Esophagus squamous epithelium (tissue), 5 donors: ENCODE data around the gene PLAC1. TPM values are rescaled to one million over a fixed set of nuclear protein-coding genes. Genes with fewer than 3 reads are reported as not detected.

Source experiments
- DNase-seq: peaks from one replicate; lab custom pipeline; 2025; lab: John Stamatoyannopoulos, UW
- H3K27ac ChIP-seq, 4 donors: fragments of 200-600 bp; sonication (generic); one replicate each; pipeline ENCODE4 v1.5.1; 2016 to 2019; ENCODE audit warnings: mild to moderate bottlenecking in 1 of 4
- H3K27me3 ChIP-seq, 4 donors: fragments of 200-600 bp; sonication (generic); 1 replicate in 3 of 4; 2 replicates in 1 of 4; pipeline versions ENCODE4 v1.5.1 to v1.6.0; 2017 to 2021; ENCODE audit warnings: antibody characterized with exemption in 1 of 4
- H3K36me3 ChIP-seq, 3 donors: fragments of 200-600 bp; sonication (generic); one replicate each; pipeline ENCODE4 v1.5.1; 2016 to 2019
- H3K4me1 ChIP-seq, 3 donors: fragments of 200-600 bp; sonication (generic); one replicate each; pipeline ENCODE4 v1.5.1; 2017 to 2019
- H3K4me3 ChIP-seq, 4 donors: fragments of 200-600 bp; sonication (generic); 1 replicate in 3 of 4; 2 replicates in 1 of 4; pipeline ENCODE4 v1.5.1; 2016 to 2019; ENCODE audit warnings: mild to moderate bottlenecking in 2 of 4, moderate library complexity in 1 of 4
- H3K9me3 ChIP-seq, 3 donors: fragments of 200-600 bp; sonication (generic); one replicate each; pipeline ENCODE4 v1.5.1; 2016 to 2019
- CTCF ChIP-seq, 6 experiments: fragments of 450-650 bp in 4 of 6; fragments of 200-600 bp in 2 of 6; sonication (generic) in 2 of 6; IDR thresholded peaks; one replicate each; pipeline ENCODE4 v1.5.1; 2016 to 2019; ENCODE audit warnings: antibody characterized with exemption in 6 of 6, mild to moderate bottlenecking in 4 of 6, moderate library complexity in 4 of 6
- POLR2A ChIP-seq, 4 donors: fragments of 450-650 bp; IDR thresholded peaks; one replicate each; pipeline ENCODE4 v1.6.1; 2017; ENCODE audit warnings: antibody characterized with exemption in 4 of 4, mild to moderate bottlenecking in 4 of 4, moderate library complexity in 3 of 4
- WGBS, 2 donors: methylation state at CpG; one replicate each; pipeline ENCODE4 v1.1.5; 2018; 5-methylcytosine and 5-hydroxymethylcytosine counted together
- intact Hi-C: fragments of 100-400 bp; cut with DNase I; formaldehyde crosslinking; loops from one replicate; pipeline ENCODE4 v1.15.0; 2022
- total RNA-seq, 4 donors: library from RNA; depleted of rRNA; stranded (reverse); fragments of >200 nt; gene quantifications; one replicate each; pipeline ENCODE4 v1.1.0, GENCODE V29; 2016
- donor health status: DM: yes; HTN: yes; CAD: no.

Gene PLAC1
- total RNA-seq, 4 donors from 2014 or later: 0.38 TPM; not detected in 3

DNA sequence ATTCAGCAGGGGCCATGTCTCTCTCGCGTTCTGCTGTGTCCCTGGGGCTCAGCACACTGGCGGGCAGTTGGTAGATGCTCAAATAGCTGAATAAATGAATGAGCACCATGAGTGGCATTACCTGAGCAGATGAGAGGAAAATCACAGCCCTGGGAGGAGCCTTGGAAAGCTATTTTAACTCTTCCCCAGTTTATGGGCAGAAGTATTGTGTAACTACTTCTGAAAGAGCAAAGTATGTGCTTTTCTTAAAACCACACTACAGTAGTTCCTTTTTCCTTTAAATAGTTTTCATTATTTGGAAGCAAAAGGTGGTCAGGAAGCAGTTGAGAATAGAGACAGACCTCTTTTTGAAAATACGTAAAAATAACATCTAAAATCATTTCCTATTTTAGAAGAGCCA lies 3.0 kb upstream of the PLAC1 start:
- Histone ChIP-seq H3K27me3 (no peaks in the 10 kb centered on the region), H3K9me3 (no peaks in the 10 kb centered on the region), H3K27ac (no peak overlapping the region), H3K4me1 (no peaks in the 10 kb centered on the region), H3K4me3 (no peak overlapping the region), H3K36me3 (no peaks in the 10 kb centered on the region)
- no peak for TF ChIP-seq POLR2A (IDR thresholded peaks at IDR 0.05)
- TF ChIP-seq CTCF (IDR thresholded peaks at IDR 0.05): no peak
- 57 to 63% methylated on average over 4 of the region's 4 CpGs for WGBS, 2 donors
- no peak for DNase-seq
- intact Hi-C loops: no loop called here

- no peak for TF ChIP-seq CTCF (IDR thresholded peaks at IDR 0.05)
- no peak for TF ChIP-seq POLR2A (IDR thresholded peaks at IDR 0.05)
- Histone ChIP-seq H3K9me3 (no peaks in the 10 kb centered on the region), H3K27ac (no peak overlapping the region), H3K36me3 (no peaks in the 10 kb centered on the region), H3K4me1 (no peaks in the 10 kb centered on the region), H3K4me3 (no peak overlapping the region), H3K27me3 (no peaks in the 10 kb centered on the region)
- DNase-seq: no peak
- 7 to 35% methylated on average over 1 of the region's 1 CpG for WGBS, 2 donors
- intact Hi-C loops: no loop called here
Observed at GRCh38 chrX:134660627-134661026, 2.4 kb upstream of the PLAC1 start.

DNA sequence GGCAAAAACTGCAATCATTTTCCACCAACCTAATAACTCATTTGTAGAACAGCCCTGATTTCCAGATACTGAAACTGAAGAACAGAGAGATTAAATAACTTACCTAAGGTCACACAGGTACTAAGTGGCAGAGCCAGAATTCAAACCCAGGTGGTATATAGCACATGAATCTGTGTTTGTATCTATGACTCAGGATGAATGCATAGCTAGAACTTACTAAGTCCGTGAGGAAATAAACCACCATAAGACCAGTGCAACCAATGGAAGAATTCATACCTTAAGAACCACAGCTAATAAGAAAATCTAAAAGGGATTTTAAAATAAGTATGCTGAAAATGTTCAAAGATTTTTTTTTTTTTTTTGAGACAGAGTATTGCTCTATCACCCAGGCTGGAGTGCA lies 1.5 kb upstream of the PLAC1 start:
- no peak for DNase-seq
- H3K4me3 ChIP-seq: no peak overlapping the region
- no peak for TF ChIP-seq CTCF (IDR thresholded peaks at IDR 0.05)
- TF ChIP-seq POLR2A (IDR thresholded peaks at IDR 0.05): no peak
- H3K4me1 ChIP-seq: no peaks in the 10 kb centered on the region
- no peaks in the 10 kb centered on the region for H3K27me3 ChIP-seq
- H3K36me3 ChIP-seq: no peaks in the 10 kb centered on the region
- no peak overlapping the region for H3K27ac ChIP-seq
- no peaks in the 10 kb centered on the region for H3K9me3 ChIP-seq
- intact Hi-C loops: no loop called here
- WGBS, 2 donors: 50 to 88% methylated on average over 1 of the region's 1 CpG

DNA sequence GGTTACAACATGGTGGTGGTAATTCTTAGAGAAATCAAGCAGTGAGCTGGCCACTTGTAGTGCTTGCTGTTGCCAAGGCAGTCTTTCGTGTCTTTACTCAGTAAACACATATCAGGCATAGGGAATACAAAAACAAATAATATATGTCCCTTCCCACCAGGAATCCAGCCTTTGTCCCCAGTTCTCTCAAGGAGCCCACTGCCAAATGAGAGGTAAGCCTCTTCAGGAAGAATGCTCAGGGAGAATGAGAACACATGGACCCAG lies 421 bp upstream of the PLAC1 start:
- TF ChIP-seq CTCF (IDR thresholded peaks at IDR 0.05) (no peak), POLR2A (IDR thresholded peaks at IDR 0.05) (no peak)
- H3K36me3 ChIP-seq: no peaks in the 10 kb centered on the region
- DNase-seq: no peak
- no peak overlapping the region for H3K27ac ChIP-seq
- no peaks in the 10 kb centered on the region for H3K9me3 ChIP-seq
- intact Hi-C loops: no loop called here
- H3K4me3 ChIP-seq: no peak overlapping the region
- H3K27me3 ChIP-seq: no peaks in the 10 kb centered on the region
- no peaks in the 10 kb centered on the region for H3K4me1 ChIP-seq
- 50 to 86% methylated on average over 1 of the region's 1 CpG for WGBS, 2 donors

- H3K4me3 ChIP-seq: no peak overlapping the region
- WGBS, 2 donors: 31 to 84% methylated on average over 3 of the region's 3 CpGs
- TF ChIP-seq POLR2A (IDR thresholded peaks at IDR 0.05) (no peak), CTCF (IDR thresholded peaks at IDR 0.05) (no peak)
- no peaks in the 10 kb centered on the region for H3K4me1 ChIP-seq
- H3K27me3 ChIP-seq: no peaks in the 10 kb centered on the region
- H3K36me3 ChIP-seq: no peaks in the 10 kb centered on the region
- DNase-seq: no peak
- H3K9me3 ChIP-seq: no peaks in the 10 kb centered on the region
- no peak overlapping the region for H3K27ac ChIP-seq
- intact Hi-C loops: no loop called here
Observed at GRCh38 chrX:134654398-134655012, 3.8 kb downstream of the PLAC1 start.
